Ovary (tissue), 9 donors: ENCODE data around the gene SOCS1. TPM values are rescaled to one million over a fixed set of nuclear protein-coding genes. Genes with fewer than 3 reads are reported as not detected.

Experiments used
- DNase-seq, 5 donors: peaks; one replicate each; pipeline ENCODE4 v3.0.0-alpha.2; 2019 to 2020
- H3K27ac ChIP-seq, 2 donors: fragments of 200-600 bp; one replicate each; pipeline versions ENCODE4 v1.5.1 to v1.8.0; 2019 to 2022
- H3K27me3 ChIP-seq: fragments of 200-600 bp; one replicate; pipeline ENCODE4 v1.8.0; 2022
- H3K36me3 ChIP-seq: fragments of 200-600 bp; sonication (generic); one replicate; pipeline ENCODE4 v1.5.1; 2019
- H3K4me1 ChIP-seq: one replicate; pipeline ENCODE4 v1.8.1; 2013; ENCODE audit warnings: mild to moderate bottlenecking, moderate library complexity; ENCODE audit not compliant: insufficient read depth
- H3K4me3 ChIP-seq: fragments of 200-600 bp; sonication (generic); one replicate; pipeline ENCODE4 v1.5.1; 2017
- H3K9me3 ChIP-seq, 2 donors: fragments of 200-600 bp in 1 of 2; sonication (generic) in 1 of 2; one replicate each; pipeline versions ENCODE4 v1.5.1 to v1.8.1; 2013 to 2019; ENCODE audit warnings: mild to moderate bottlenecking in 1 of 2, moderate library complexity in 1 of 2
- CTCF ChIP-seq, 3 donors: fragments of 450-650 bp in 2 of 3; fragments of 200-600 bp in 1 of 3; IDR thresholded peaks; one replicate each; pipeline versions ENCODE4 v1.5.1 to v1.8.0; 2016 to 2022; ENCODE audit warnings: antibody characterized with exemption in 3 of 3, mild to moderate bottlenecking in 1 of 3
- EP300 ChIP-seq: sonication (generic); formaldehyde crosslinking; IDR thresholded peaks from one replicate; pipeline ENCODE4 v1.6.1; 2017; ENCODE audit warnings: antibody characterized with exemption
- POLR2A ChIP-seq: fragments of 450-650 bp; IDR thresholded peaks from one replicate; pipeline ENCODE4 v1.6.1; 2017; ENCODE audit warnings: antibody characterized with exemption, mild to moderate bottlenecking, moderate library complexity
- WGBS, 3 donors: extraction: QIAGEN DNeasy Blood & Tissue Kit in 1 of 3; methylation state at CpG; one replicate each; pipeline versions ENCODE4 v1.1.5 to v1.1.7; 2013 to 2017; 5-methylcytosine and 5-hydroxymethylcytosine counted together
- intact Hi-C, 4 donors: fragments of 100-400 bp; cut with DNase I; formaldehyde crosslinking; loops; one replicate each; pipeline versions ENCODE4 v1.11.0 to v1.15.1; 2022 to 2023
- polyA plus RNA-seq, 2 donors: library from polyadenylated mRNA; stranded (reverse); fragments of 200-250 nt in 1 of 2; fragments of 350-450 nt in 1 of 2; fragmentation: Illumina TruSeq in 1 of 2; extraction: RNeasy Lipid Tissue Mini Kit (QIAGEN cat#74804) in 1 of 2; gene quantifications; one replicate each; pipeline ENCODE4 v1.2.3, GENCODE V29; 2013 to 2014
- total RNA-seq, 7 donors: library from RNA; depleted of rRNA in 2 of 7; stranded (reverse); fragments of >200 nt in 2 of 7; fragmentation: NEBNext Ultra II Directional in 3 of 7; extraction: Animal tissue kit (Norgen Biotek cat#: 25700) in 3 of 7; gene quantifications; one replicate each; pipeline versions ENCODE4 v1.1.0 to v1.2.4, GENCODE V29; 2016 to 2023
- donor health status: DM: no; HTN: no; CAD: no; lungs with moderate emphysema.
- donor health status: DM: no; HTN: no; CAD: no.
- donor health status: Bipolar disorder and iron deficiency.
- donor health status: DM: yes; HTN: yes; CAD: no.
- donor health status: DM: no; HTN: no; CAD: no.
- donor health status: DM: yes; HTN: yes; CAD: no.

The SOCS1 gene
- total and polyA plus RNA-seq, 9 donors: 1.1 to 42.7 (median 8.3) TPM

GRCh38 chr16:11259655-11260595 is 3.9 kb upstream of the SOCS1 start:
- TF ChIP-seq EP300: no peak
- TF ChIP-seq POLR2A: no peak
- TF ChIP-seq CTCF (IDR thresholded peaks at IDR 0.05): no peak
- WGBS, 3 donors: 77 to 85% (median 80%) methylated on average over 12 of the region's 12 CpGs
- intact Hi-C loops: loop anchor here (5.0 to 10.0 kb wide), 4 partner anchors 52 to 97 kb away; partner anchors contain the start of gene RMI2 (in 2 of the 4)
- peaks cover 2% of the 10 kb centered on the region for H3K4me1 ChIP-seq
- DNase-seq: no peak
- no peaks in the 10 kb centered on the region for H3K27me3 ChIP-seq
- H3K36me3 ChIP-seq: no peaks in the 10 kb centered on the region
- H3K4me3 ChIP-seq: no peak overlapping the region
- no peak overlapping the region for H3K27ac ChIP-seq
- no peaks in the 10 kb centered on the region for H3K9me3 ChIP-seq

GRCh38 chr16:11258553-11259492 is 2.8 kb upstream of the SOCS1 start:
- Histone ChIP-seq H3K4me1 (peaks cover 6% of the 10 kb centered on the region), H3K4me3 (no peak overlapping the region), H3K36me3 (no peaks in the 10 kb centered on the region), H3K9me3 (no peaks in the 10 kb centered on the region), H3K27ac (no peak overlapping the region), H3K27me3 (no peaks in the 10 kb centered on the region)
- DNase-seq: peak in 2 of 5 donors; percentile 29 to 40
- intact Hi-C loops: loop anchor here (5.0 to 10.0 kb wide), 3 partner anchors 53 to 98 kb away; partner anchors contain the start of gene RMI2 (in 2 of the 4)
- TF ChIP-seq CTCF (IDR thresholded peaks at IDR 0.05) (no peak), EP300 (no peak), POLR2A (no peak)
- WGBS, 3 donors: 52 to 64% (median 58%) methylated on average over 15 of the region's 15 CpGs

GRCh38 chr16:11257131-11257938 is 1.3 kb upstream of the SOCS1 start:
- DNase-seq: peak; percentile 74 to 82 (median 79)
- Histone ChIP-seq H3K27ac (peak overlapping the region in 1 of 2 donors; percentile 99), H3K4me3 (peak overlapping the region; percentile 87), H3K27me3 (no peaks in the 10 kb centered on the region), H3K9me3 (no peaks in the 10 kb centered on the region), H3K36me3 (no peaks in the 10 kb centered on the region), H3K4me1 (peaks cover 6% of the 10 kb centered on the region)
- 23 to 28% (median 25%) methylated on average over 21 of the region's 21 CpGs for WGBS, 3 donors
- intact Hi-C loops: loop anchor here (2.0 to 10.0 kb wide), 6 partner anchors 55 to 287 kb away; partner anchors contain the start of gene RMI2 (in 2 of the 4)
- TF ChIP-seq CTCF (IDR thresholded peaks at IDR 0.05) (peak in 2 of 3 donors; percentile 65 to 69), POLR2A (no peak)
